OCI-LY3 (cell line): ENCODE results near the gene TYMP.

Experiments
- H2AFZ ChIP-seq: fragments of 200-600, 300-600 bp; shearing (Covaris generic); 2 replicates; pipeline ENCODE4 v1.6.0; 2014; ENCODE audit warnings: antibody characterized with exemption, low read depth, low read length
- H3K27ac ChIP-seq: fragments of 200-600, 300-600 bp; sonication (generic); 2 replicates; pipeline ENCODE4 v1.5.1; 2014; ENCODE audit warnings: mild to moderate bottlenecking, low read length, moderate library complexity, mixed read lengths
- H3K27me3 ChIP-seq: fragments of 200-600, 300-600 bp; sonication (generic); 2 replicates; pipeline ENCODE4 v1.6.1; 2014; ENCODE audit warnings: low read depth, low read length, mixed read lengths
- H3K36me3 ChIP-seq: fragments of 200-600, 300-600 bp; sonication (generic); replicated peaks from 2 replicates; pipeline ENCODE3; 2014; ENCODE audit warnings: low read depth, low read length, mixed read lengths
- H3K4me1 ChIP-seq: fragments of 300-600, 200-600 bp; sonication (generic); 2 replicates; pipeline ENCODE4 v1.6.1; 2014; ENCODE audit warnings: low read length, mixed read lengths
- H3K4me2 ChIP-seq: fragments of 200-600, 300-600 bp; sonication (generic); 2 replicates; pipeline ENCODE4 v1.6.1; 2014; ENCODE audit warnings: low read length, mixed read lengths
- H3K4me3 ChIP-seq: fragments of 300-600, 200-600 bp; sonication (generic); 2 replicates; pipeline ENCODE4 v1.5.1; 2014; ENCODE audit warnings: antibody characterized with exemption, mild to moderate bottlenecking, low read length, moderate library complexity
- H3K79me2 ChIP-seq: fragments of 300-600, 200-600 bp; shearing (Covaris generic); 2 replicates; pipeline ENCODE4 v1.6.1; 2014; ENCODE audit warnings: mild to moderate bottlenecking, low read length, mixed read lengths
- H3K9ac ChIP-seq: fragments of 300-600, 200-600 bp; shearing (Covaris generic); 2 replicates; pipeline ENCODE4 v1.6.0; 2014; ENCODE audit warnings: mild to moderate bottlenecking, low read length, moderate library complexity
- H3K9me3 ChIP-seq: fragments of 200-600, 300-600 bp; shearing (Covaris generic); 2 replicates; pipeline ENCODE4 v1.6.1; 2014; ENCODE audit warnings: low read length, mixed read lengths; ENCODE audit not compliant: insufficient read depth
- H4K20me1 ChIP-seq: fragments of 200-600, 300-600 bp; sonication (generic); 2 replicates; pipeline ENCODE4 v1.6.1; 2016; ENCODE audit warnings: low read length, mixed read lengths; ENCODE audit not compliant: insufficient read depth
- EZH2phosphoT487 ChIP-seq: fragments of 200-600 bp; shearing (Covaris generic); IDR thresholded peaks from 2 replicates; pipeline ENCODE4 v1.6.1; 2018; ENCODE audit warnings: antibody characterized with exemption, mixed run types, low read depth
- TF ChIP-seq, protein P1 (sequence below): fragments of 200-600, 300-600 bp; sonication (generic); IDR thresholded peaks from 2 replicates; pipeline ENCODE4 v1.5.1; 2014; ENCODE audit warnings: antibody characterized with exemption, low read length, low read depth

The TYMP gene

GRCh38 chr22:50532824-50533796, 3.3 kb upstream of the TYMP start:
- peaks cover 47% of the 10 kb centered on the region for H3K4me1 ChIP-seq
- H3K27me3 ChIP-seq = no peaks in the 10 kb centered on the region
- H3K9me3 ChIP-seq = no peaks in the 10 kb centered on the region
- no peaks in the 10 kb centered on the region for H4K20me1 ChIP-seq
- peak overlapping the region; percentile 98 for H3K4me3 ChIP-seq
- H3K79me2 ChIP-seq = no peaks in the 10 kb centered on the region
- peak overlapping the region; percentile 95 for H3K4me2 ChIP-seq
- no peak overlapping the region for H2AFZ ChIP-seq
- H3K27ac ChIP-seq = peak overlapping the region; percentile 80
- H3K36me3 ChIP-seq = no peaks in the 10 kb centered on the region
- TF ChIP-seq EZH2phosphoT487 = no peak
- TF ChIP-seq, protein P1, sequence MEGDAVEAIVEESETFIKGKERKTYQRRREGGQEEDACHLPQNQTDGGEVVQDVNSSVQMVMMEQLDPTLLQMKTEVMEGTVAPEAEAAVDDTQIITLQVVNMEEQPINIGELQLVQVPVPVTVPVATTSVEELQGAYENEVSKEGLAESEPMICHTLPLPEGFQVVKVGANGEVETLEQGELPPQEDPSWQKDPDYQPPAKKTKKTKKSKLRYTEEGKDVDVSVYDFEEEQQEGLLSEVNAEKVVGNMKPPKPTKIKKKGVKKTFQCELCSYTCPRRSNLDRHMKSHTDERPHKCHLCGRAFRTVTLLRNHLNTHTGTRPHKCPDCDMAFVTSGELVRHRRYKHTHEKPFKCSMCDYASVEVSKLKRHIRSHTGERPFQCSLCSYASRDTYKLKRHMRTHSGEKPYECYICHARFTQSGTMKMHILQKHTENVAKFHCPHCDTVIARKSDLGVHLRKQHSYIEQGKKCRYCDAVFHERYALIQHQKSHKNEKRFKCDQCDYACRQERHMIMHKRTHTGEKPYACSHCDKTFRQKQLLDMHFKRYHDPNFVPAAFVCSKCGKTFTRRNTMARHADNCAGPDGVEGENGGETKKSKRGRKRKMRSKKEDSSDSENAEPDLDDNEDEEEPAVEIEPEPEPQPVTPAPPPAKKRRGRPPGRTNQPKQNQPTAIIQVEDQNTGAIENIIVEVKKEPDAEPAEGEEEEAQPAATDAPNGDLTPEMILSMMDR = no peak
- H3K9ac ChIP-seq = peak overlapping the region; percentile 99

GRCh38 chr22:50531962-50532674, 2.3 kb upstream of the TYMP start:
- peak overlapping the region; percentile 95 for H3K4me2 ChIP-seq
- H3K4me3 ChIP-seq = peak overlapping the region; percentile 98
- H4K20me1 ChIP-seq = no peaks in the 10 kb centered on the region
- TF ChIP-seq, protein P1 = no peak
- TF ChIP-seq EZH2phosphoT487 = no peak
- 0 out of 2 replicates have a peak, but pooled peaks cover 4% of the 10 kb centered on the region for H3K79me2 ChIP-seq
- peak overlapping the region; percentile 80 for H3K27ac ChIP-seq
- peak overlapping the region; percentile 99 for H3K9ac ChIP-seq
- no peak overlapping the region for H2AFZ ChIP-seq
- H3K27me3 ChIP-seq = no peaks in the 10 kb centered on the region
- H3K36me3 ChIP-seq = no peaks in the 10 kb centered on the region
- H3K9me3 ChIP-seq = no peaks in the 10 kb centered on the region
- H3K4me1 ChIP-seq = peaks cover 46% of the 10 kb centered on the region

DNA sequence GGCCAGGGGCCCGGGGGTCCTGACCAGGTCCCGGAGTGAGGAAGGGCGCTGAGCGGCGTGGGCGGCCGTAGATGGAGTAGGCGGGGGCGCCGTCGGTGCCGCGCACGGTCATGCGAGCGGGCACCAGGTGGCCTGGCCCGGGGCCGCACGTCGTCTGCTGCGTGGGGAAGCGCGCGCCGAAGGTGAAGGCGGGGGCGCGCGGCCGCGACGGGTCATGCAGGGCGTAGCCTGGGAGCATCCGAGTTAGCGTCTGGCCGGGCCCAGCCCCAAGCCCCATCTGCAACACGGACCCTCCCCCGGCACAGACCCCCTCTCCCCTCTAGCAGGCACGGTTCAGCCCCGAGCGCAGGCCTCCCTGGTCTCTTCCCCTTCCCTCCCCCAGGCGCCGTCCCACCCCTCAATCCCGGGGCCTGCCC, 1.7 kb upstream of the TYMP start:
- Histone ChIP-seq H3K36me3 (no peaks in the 10 kb centered on the region), H4K20me1 (no peaks in the 10 kb centered on the region), H2AFZ (no peak overlapping the region), H3K9ac (peak overlapping the region; percentile 99), H3K4me1 (peaks cover 46% of the 10 kb centered on the region), H3K4me2 (peak overlapping the region; percentile 95), H3K9me3 (no peaks in the 10 kb centered on the region), H3K4me3 (peak overlapping the region; percentile 98), H3K27ac (peak overlapping the region; percentile 80), H3K27me3 (no peaks in the 10 kb centered on the region), H3K79me2 (0 out of 2 replicates have a peak, but pooled peaks cover 4% of the 10 kb centered on the region)
- TF ChIP-seq, protein P1 = no peak
- no peak for TF ChIP-seq EZH2phosphoT487
